GM18519 (cell line): ENCODE data around the gene ZNF587.
"Not testable (repeated sequence)": the region's sequence is repeated elsewhere in the genome, so short reads cannot be mapped to it uniquely, and the experiment has no call there.

Experiments
- ATAC-seq: cut with Tn5 transposase; IDR thresholded peaks from one replicate; pipeline ENCODE4 v1.9.1; 2021; ENCODE audit warnings: mild to moderate bottlenecking, moderate library complexity; ENCODE audit not compliant: unreplicated experiment, low FRiP score

ZNF587 gene

GRCh38 chr19:57821501-57821900 lies 28.2 kb upstream of the ZNF587 start:
- not testable (repeated sequence) for ATAC-seq

GRCh38 chr19:57823155-57823554 lies 26.5 kb upstream of the ZNF587 start:
- ATAC-seq = not testable (repeated sequence)

- ATAC-seq = not testable (repeated sequence)
Observed at GRCh38 chr19:57823608-57824007, 26.1 kb upstream of the ZNF587 start.

GRCh38 chr19:57825511-57825910 lies 24.1 kb upstream of the ZNF587 start:
- no peak for ATAC-seq

GRCh38 chr19:57829316-57829715 lies 20.3 kb upstream of the ZNF587 start:
- no peak for ATAC-seq

- ATAC-seq = no peak
Observed at GRCh38 chr19:57830071-57830602, 19.5 kb upstream of the ZNF587 start, which contains the start of gene ZNF587B. TSS of gene ZNF587B (plus strand) at chr19:57830299. CDS start at chr19:57830529, 230 bp downstream.

GRCh38 chr19:57836991-57837390 lies 12.7 kb upstream of the ZNF587 start:
- ATAC-seq = not testable (repeated sequence)

- ATAC-seq = not testable (repeated sequence)
Observed at GRCh38 chr19:57838622-57839191, 11.0 kb upstream of the ZNF587 start.

- ATAC-seq = no peak
Observed at GRCh38 chr19:57841122-57841763, 8.4 kb upstream of the ZNF587 start.

- ATAC-seq = not testable (repeated sequence)
Observed at GRCh38 chr19:57847164-57847563, 2.5 kb upstream of the ZNF587 start.

GRCh38 chr19:57849162-57849665 lies 445 bp upstream of the ZNF587 start:
- not testable (repeated sequence) for ATAC-seq

- ATAC-seq = no peak
Observed at GRCh38 chr19:57850553-57851017, 926 bp downstream of the ZNF587 start.

- ATAC-seq = not testable (repeated sequence)
Observed at GRCh38 chr19:57851812-57852603, 2.3 kb downstream of the ZNF587 start.

- ATAC-seq = not testable (repeated sequence)
Observed at GRCh38 chr19:57854117-57854516, 4.5 kb downstream of the ZNF587 start.

- ATAC-seq = not testable (repeated sequence)
Observed at GRCh38 chr19:57862351-57862750, 12.7 kb downstream of the ZNF587 start.

GRCh38 chr19:57867868-57868492 lies 18.3 kb downstream of the ZNF587 start:
- no peak for ATAC-seq

GRCh38 chr19:57869655-57870054 lies 20.0 kb downstream of the ZNF587 start:
- not testable (repeated sequence) for ATAC-seq

- ATAC-seq = no peak
Observed at GRCh38 chr19:57870225-57870624, 20.6 kb downstream of the ZNF587 start.

- no peak for ATAC-seq
Observed at GRCh38 chr19:57872450-57872849, 22.8 kb downstream of the ZNF587 start.
